HFFc6 (cell line): ENCODE data around the gene CDH23. TPM values are rescaled to one million over a fixed set of nuclear protein-coding genes. Genes with fewer than 3 reads are reported as not detected.

Experiments
- DNase-seq: peaks from one replicate; pipeline ENCODE4 v3.0.0-alpha.2; 2018
- H3K27ac Mint-ChIP-seq: 2 replicates; pipeline ENCODE4 v1.8.0; 2020; ENCODE audit warnings: mild to moderate bottlenecking, mixed read lengths
- H3K27me3 Mint-ChIP-seq: 2 replicates; pipeline ENCODE4 v1.8.0; 2021; ENCODE audit warnings: mild to moderate bottlenecking, moderate library complexity, mixed read lengths; ENCODE audit not compliant: insufficient read depth
- H3K36me3 Mint-ChIP-seq: 2 replicates; pipeline ENCODE4 v1.8.0; 2021; ENCODE audit warnings: low read depth, mixed read lengths
- H3K4me1 Mint-ChIP-seq: 2 replicates; pipeline ENCODE4 v1.8.0; 2020; ENCODE audit warnings: low read depth, mixed read lengths
- H3K4me3 Mint-ChIP-seq: 2 replicates; pipeline ENCODE4 v1.8.0; 2020; ENCODE audit warnings: mild to moderate bottlenecking, moderate library complexity, mixed read lengths
- H3K9me3 Mint-ChIP-seq: 2 replicates; pipeline ENCODE4 v1.8.0; 2020; ENCODE audit warnings: mild to moderate bottlenecking, mixed read lengths
- total RNA-seq, 6 experiments: library from RNA; stranded (reverse); fragmentation: NEBNext Ultra II Directional; extraction: Animal tissue kit (Norgen Biotek cat#: 25700); gene quantifications; 2 replicates in 1 of 6; 3 replicates in 5 of 6; pipeline ENCODE4 v1.2.3, GENCODE V29; 2021
- TF ChIP-seq, protein P1 (sequence below): fragments of 200-600 bp; sonication (generic); IDR thresholded peaks from 2 replicates; pipeline ENCODE4 v1.5.0; 2021; ENCODE audit warnings: antibody characterized with exemption, mild to moderate bottlenecking

The CDH23 gene
- total RNA-seq, 6 experiments from 2014 or later, result 0.02 to 0.11 (median 0.04) TPM; not detected in 2

GRCh38 chr10:71530781-71531180, 134.1 kb downstream of the CDH23 start:
- DNase-seq, result no peak
- Mint-ChIP-seq H3K4me1 (no peaks in the 10 kb centered on the region), H3K36me3 (no peaks in the 10 kb centered on the region), H3K27me3 (peaks cover 26% of the 10 kb centered on the region), H3K9me3 (no peaks in the 10 kb centered on the region), H3K27ac (no peak overlapping the region), H3K4me3 (no peak overlapping the region)
- TF ChIP-seq, protein P1, sequence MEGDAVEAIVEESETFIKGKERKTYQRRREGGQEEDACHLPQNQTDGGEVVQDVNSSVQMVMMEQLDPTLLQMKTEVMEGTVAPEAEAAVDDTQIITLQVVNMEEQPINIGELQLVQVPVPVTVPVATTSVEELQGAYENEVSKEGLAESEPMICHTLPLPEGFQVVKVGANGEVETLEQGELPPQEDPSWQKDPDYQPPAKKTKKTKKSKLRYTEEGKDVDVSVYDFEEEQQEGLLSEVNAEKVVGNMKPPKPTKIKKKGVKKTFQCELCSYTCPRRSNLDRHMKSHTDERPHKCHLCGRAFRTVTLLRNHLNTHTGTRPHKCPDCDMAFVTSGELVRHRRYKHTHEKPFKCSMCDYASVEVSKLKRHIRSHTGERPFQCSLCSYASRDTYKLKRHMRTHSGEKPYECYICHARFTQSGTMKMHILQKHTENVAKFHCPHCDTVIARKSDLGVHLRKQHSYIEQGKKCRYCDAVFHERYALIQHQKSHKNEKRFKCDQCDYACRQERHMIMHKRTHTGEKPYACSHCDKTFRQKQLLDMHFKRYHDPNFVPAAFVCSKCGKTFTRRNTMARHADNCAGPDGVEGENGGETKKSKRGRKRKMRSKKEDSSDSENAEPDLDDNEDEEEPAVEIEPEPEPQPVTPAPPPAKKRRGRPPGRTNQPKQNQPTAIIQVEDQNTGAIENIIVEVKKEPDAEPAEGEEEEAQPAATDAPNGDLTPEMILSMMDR, result no peak

DNA sequence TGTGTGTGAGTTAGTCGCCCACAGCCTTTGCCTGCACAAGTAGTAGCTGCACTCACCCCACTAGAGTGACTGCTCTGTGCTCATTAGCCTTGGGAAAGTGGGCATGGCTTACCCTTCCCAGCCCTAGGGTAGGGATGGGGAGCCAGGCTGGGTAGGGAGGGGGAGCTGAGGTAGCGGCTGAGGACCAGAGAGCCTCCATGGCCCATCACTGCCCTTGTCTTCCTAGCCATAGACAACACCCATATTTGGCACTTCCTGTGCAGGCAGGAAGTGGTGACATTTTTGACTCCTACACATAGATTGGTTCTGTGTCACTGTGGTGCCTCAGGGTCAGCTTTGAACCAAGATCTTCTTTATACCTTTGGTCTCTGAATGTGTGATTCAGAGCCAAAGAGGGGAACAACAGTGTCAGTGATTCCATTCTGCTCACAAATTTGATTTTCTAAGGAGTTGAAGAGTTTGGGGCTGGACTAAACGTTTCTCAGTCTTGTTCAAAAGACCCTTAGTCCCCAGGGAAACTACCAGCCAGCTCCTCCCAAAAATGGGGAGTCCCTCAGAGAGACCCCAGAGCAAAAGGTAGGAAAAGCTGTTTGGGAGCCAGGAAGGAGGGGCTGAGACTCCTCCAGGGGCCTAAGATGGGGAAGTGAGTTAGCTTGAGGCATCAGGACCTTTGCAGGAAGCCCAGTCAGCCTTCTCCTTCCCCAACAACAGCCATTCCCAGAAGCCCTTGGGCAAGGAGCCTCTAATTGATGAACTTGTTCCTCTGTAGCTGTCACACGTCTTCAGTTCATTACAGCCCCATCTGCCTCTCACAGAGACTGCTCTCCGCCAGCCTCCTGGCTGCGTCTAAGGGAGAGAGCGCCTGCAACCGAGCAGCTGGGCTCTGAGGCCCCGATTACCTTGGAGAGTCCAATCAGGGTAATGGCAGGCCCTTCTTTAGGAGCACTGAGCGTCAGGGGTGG, 135.0 kb downstream of the CDH23 start:
- no peak for DNase-seq
- Mint-ChIP-seq H3K9me3 (no peaks in the 10 kb centered on the region), H3K4me1 (no peaks in the 10 kb centered on the region), H3K4me3 (no peak overlapping the region), H3K36me3 (no peaks in the 10 kb centered on the region), H3K27me3 (peaks cover 28% of the 10 kb centered on the region), H3K27ac (no peak overlapping the region)
- TF ChIP-seq, protein P1, result no peak

DNA sequence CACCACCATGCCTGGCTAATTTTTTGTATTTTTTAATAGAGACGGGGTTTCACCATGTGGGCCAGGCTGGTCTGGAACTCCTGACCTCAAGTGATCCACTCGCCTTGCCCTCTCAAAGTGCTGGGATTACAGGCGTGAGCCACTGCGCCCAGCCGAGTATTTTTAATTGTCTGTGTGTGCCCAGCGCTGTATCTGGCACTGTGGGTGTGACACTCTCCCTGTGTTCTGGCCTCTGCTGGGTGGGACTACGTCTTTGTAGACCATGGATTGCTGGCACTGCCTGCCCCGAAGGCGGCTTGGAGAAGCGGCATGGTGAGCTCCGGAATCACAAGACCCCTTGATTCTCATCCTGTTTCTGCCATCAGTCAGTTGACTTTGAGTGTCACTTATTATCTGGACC, 136.2 kb downstream of the CDH23 start:
- Mint-ChIP-seq H3K4me1 (no peaks in the 10 kb centered on the region), H3K4me3 (no peak overlapping the region), H3K27me3 (peaks cover 37% of the 10 kb centered on the region), H3K27ac (no peak overlapping the region), H3K9me3 (no peaks in the 10 kb centered on the region), H3K36me3 (no peaks in the 10 kb centered on the region)
- no peak for DNase-seq
- TF ChIP-seq, protein P1, result no peak

DNA sequence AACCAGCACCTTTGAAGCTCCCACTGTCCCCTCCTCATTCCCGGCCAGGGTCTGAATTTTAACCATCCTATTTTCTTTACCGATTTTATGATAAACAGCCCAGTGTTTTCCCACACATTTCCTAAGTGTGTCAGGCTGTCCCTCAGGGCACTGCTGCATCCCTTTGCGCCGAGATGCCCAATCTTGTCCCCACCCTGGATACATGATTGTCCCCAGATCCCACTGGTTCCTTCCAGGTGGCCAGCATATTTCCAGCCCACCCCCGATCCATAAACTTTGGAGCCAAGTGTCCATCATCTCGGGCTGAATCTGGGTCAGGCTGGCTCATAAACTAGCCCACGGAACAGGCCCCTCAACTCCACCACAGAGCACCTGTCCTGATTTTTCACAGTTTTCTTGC, 137.2 kb downstream of the CDH23 start:
- Mint-ChIP-seq H3K27ac (no peak overlapping the region), H3K4me1 (no peaks in the 10 kb centered on the region), H3K36me3 (no peaks in the 10 kb centered on the region), H3K9me3 (no peaks in the 10 kb centered on the region), H3K4me3 (no peak overlapping the region), H3K27me3 (peaks cover 34% of the 10 kb centered on the region)
- TF ChIP-seq, protein P1, result no peak
- DNase-seq, result no peak

GRCh38 chr10:71534568-71535194, 138.0 kb downstream of the CDH23 start:
- no peaks in the 10 kb centered on the region for H3K9me3 Mint-ChIP-seq
- H3K4me1 Mint-ChIP-seq, result no peaks in the 10 kb centered on the region
- no peak overlapping the region for H3K27ac Mint-ChIP-seq
- DNase-seq, result no peak
- TF ChIP-seq, protein P1, result no peak
- peaks cover 36% of the 10 kb centered on the region for H3K27me3 Mint-ChIP-seq
- H3K36me3 Mint-ChIP-seq, result no peaks in the 10 kb centered on the region
- H3K4me3 Mint-ChIP-seq, result no peak overlapping the region
